Testis (tissue), 3 donors: ENCODE results near the gene KCNJ15. TPM values are rescaled to one million over a fixed set of nuclear protein-coding genes. Genes with fewer than 3 reads are reported as not detected.

Source experiments
- DNase-seq: peaks from one replicate; pipeline ENCODE4 v3.0.0-alpha.2; 2019
- H3K27ac ChIP-seq, 2 donors: fragments of 200-600 bp; sonication (generic); one replicate each; pipeline ENCODE4 v1.5.1; 2019
- H3K27me3 ChIP-seq: fragments of 200-600 bp; sonication (generic); one replicate; pipeline ENCODE4 v1.5.1; 2019
- H3K36me3 ChIP-seq: fragments of 200-600 bp; sonication (generic); one replicate; pipeline ENCODE4 v1.5.1; 2017; ENCODE audit warnings: low read depth; ENCODE audit errors: missing control alignments
- H3K4me1 ChIP-seq: fragments of 200-600 bp; sonication (generic); one replicate; pipeline ENCODE4 v1.5.1; 2019
- H3K4me3 ChIP-seq, 2 donors: fragments of 200-600 bp; sonication (generic); one replicate each; pipeline ENCODE4 v1.5.1; 2017 to 2019
- H3K9me3 ChIP-seq: fragments of 200-600 bp; sonication (generic); one replicate; pipeline ENCODE4 v1.5.1; 2017
- CTCF ChIP-seq, 3 experiments: fragments of 450-650 bp in 2 of 3; fragments of 200-600 bp in 1 of 3; sonication (generic) in 1 of 3; IDR thresholded peaks; one replicate each; pipeline ENCODE4 v1.5.1; 2016 to 2019; ENCODE audit warnings: antibody characterized with exemption in 3 of 3, mild to moderate bottlenecking in 2 of 3, moderate library complexity in 1 of 3
- POLR2A ChIP-seq: fragments of 450-650 bp; IDR thresholded peaks from one replicate; pipeline ENCODE4 v1.6.1; 2017; ENCODE audit warnings: antibody characterized with exemption, mild to moderate bottlenecking, moderate library complexity
- WGBS, 2 donors: methylation state at CpG; one replicate each; pipeline ENCODE4 v1.1.5; 2018; 5-methylcytosine and 5-hydroxymethylcytosine counted together
- intact Hi-C: fragments of 100-400 bp; cut with DNase I; formaldehyde crosslinking; loops from one replicate; pipeline ENCODE4 v1.15.1; 2023; ENCODE audit warnings: low total_unique reads
- polyA plus RNA-seq: library from polyadenylated mRNA; stranded (reverse); fragments of 350-450 nt; fragmentation: Illumina TruSeq; extraction: RNeasy Lipid Tissue Mini Kit (QIAGEN cat#74804); gene quantifications from one replicate; pipeline ENCODE4 v1.2.3, GENCODE V29; 2014; ENCODE audit warnings: low read depth, low replicate concordance; ENCODE audit not compliant: insufficient read depth
- total RNA-seq, 2 donors: library from RNA; depleted of rRNA; stranded (reverse); fragments of >200 nt; gene quantifications; one replicate each; pipeline ENCODE4 v1.2.3, GENCODE V29; 2016

KCNJ15 gene
- total and polyA plus RNA-seq, 3 donors from 2014 or later, result 4.9 to 13.0 (median 6.4) TPM

DNA sequence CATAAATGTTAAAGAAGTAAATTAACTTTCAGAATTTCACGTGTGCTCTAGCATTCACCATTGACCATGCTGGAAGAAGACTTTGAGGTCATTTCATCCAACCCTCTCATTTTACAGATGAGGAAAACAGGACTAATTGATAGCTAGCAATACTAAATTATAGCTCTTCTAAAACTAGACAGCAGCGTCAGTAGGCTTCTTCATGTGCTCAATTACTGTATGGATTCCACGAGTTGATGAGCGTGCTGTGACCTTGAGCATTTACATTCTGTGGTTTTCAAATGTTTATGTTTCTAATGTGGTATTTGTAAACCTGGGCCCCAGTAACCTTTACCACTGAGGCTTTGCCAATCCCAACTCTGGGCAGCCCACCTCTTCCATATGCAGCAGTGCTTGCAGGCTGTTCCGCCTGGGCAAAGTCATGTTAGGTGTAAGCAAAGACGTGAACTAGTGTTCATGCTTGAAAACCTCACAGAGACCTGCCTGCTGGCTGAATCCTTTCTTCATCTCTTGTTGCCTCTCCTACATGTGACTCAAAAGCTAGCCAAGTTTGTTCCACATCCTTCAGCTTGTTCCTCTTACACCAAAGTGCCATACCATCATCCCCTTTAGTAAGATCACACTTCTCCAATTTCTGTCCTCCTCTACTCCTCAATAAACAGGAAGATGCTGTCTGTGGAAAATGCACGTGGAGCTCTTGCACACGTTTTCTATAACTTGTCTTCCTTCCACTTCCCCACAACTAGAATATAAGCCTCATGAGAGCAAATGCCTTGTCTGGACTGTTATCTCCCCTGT lies 17.2 kb downstream of the KCNJ15 start:
- Histone ChIP-seq H3K27ac (no peak overlapping the region), H3K27me3 (no peaks in the 10 kb centered on the region), H3K4me3 (no peak overlapping the region), H3K36me3 (no peaks in the 10 kb centered on the region), H3K4me1 (peaks cover 10% of the 10 kb centered on the region), H3K9me3 (no peaks in the 10 kb centered on the region)
- intact Hi-C loops, result no loop called here
- no peak for TF ChIP-seq POLR2A
- no peak for TF ChIP-seq CTCF (IDR thresholded peaks at IDR 0.05)
- DNase-seq, result no peak
- 77 to 81% methylated on average over 8 of the region's 8 CpGs for whole genome bisulfite sequencing, 2 donors

GRCh38 chr21:38277501-38278131 lies 20.8 kb downstream of the KCNJ15 start:
- H3K27ac ChIP-seq, result no peak overlapping the region
- H3K4me3 ChIP-seq, result no peak overlapping the region
- no peaks in the 10 kb centered on the region for H3K4me1 ChIP-seq
- no peaks in the 10 kb centered on the region for H3K36me3 ChIP-seq
- no peaks in the 10 kb centered on the region for H3K9me3 ChIP-seq
- no peak for TF ChIP-seq POLR2A
- TF ChIP-seq CTCF (IDR thresholded peaks at IDR 0.05), result no peak
- no peak for DNase-seq
- intact Hi-C loops, result no loop called here
- WGBS, 2 donors, result 67 to 70% methylated on average over 9 of the region's 9 CpGs
- no peaks in the 10 kb centered on the region for H3K27me3 ChIP-seq

DNA sequence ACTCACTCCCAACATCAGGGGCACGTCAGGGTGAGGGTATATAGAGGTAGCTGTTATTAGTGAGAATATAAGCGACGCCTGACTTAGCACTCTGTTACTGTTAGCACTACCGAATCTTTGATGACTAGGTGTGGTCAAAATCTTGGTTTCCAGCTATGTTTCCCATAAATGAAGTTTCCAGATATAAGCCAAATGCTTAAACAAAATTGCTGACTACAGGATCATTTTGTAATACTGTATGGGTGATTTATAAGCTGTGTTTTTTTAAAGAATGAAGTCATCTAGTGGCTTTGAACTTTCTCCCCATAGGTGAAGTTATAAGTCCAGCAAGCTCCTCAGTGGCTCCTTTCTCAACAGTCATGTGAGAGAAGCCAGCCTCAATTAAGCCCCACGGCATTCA lies 23.7 kb downstream of the KCNJ15 start:
- Histone ChIP-seq H3K9me3 (no peaks in the 10 kb centered on the region), H3K4me1 (no peaks in the 10 kb centered on the region), H3K36me3 (no peaks in the 10 kb centered on the region), H3K27me3 (no peaks in the 10 kb centered on the region), H3K4me3 (no peak overlapping the region), H3K27ac (no peak overlapping the region)
- no peak for DNase-seq
- intact Hi-C loops, result no loop called here
- WGBS, 2 donors, result 77 to 84% methylated on average over 5 of the region's 5 CpGs
- TF ChIP-seq POLR2A, result no peak
- no peak for TF ChIP-seq CTCF (IDR thresholded peaks at IDR 0.05)

DNA sequence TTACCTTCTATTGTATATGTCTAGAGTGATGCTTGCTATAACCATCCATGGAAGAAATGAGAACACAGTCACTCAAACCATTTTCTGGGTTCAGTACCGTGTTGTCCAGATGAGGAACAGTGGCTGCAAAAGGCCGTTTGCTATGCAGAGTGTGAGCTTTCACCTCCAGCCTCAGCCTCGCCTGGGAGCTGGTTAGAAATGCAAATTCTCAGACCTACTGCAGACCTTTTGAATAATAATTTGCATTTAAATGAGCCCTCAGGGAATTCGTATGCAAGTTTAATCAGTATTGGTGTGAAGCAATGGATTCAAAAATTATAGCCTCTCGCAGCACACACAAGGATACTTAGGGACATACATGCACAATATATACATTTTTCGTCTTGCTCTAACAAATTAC lies 24.1 kb downstream of the KCNJ15 start:
- Histone ChIP-seq H3K9me3 (no peaks in the 10 kb centered on the region), H3K4me3 (no peak overlapping the region), H3K4me1 (no peaks in the 10 kb centered on the region), H3K36me3 (no peaks in the 10 kb centered on the region), H3K27ac (no peak overlapping the region), H3K27me3 (no peaks in the 10 kb centered on the region)
- intact Hi-C loops, result no loop called here
- DNase-seq, result no peak
- WGBS, 2 donors, result 57 to 70% methylated on average over 6 of the region's 6 CpGs
- TF ChIP-seq POLR2A, result no peak
- TF ChIP-seq CTCF (IDR thresholded peaks at IDR 0.05), result no peak
